Uterus (tissue), 4 donors: ENCODE results near the gene KCNQ4. TPM values are rescaled to one million over a fixed set of nuclear protein-coding genes. Genes with fewer than 3 reads are reported as not detected.

Experiments
- DNase-seq, 2 donors: peaks; one replicate each; pipeline ENCODE4 v3.0.0-alpha.2; 2019 to 2020
- H3K27ac ChIP-seq, 2 donors: fragments of 200-600 bp; sonication (generic); 1 replicate in 1 of 2; 2 replicates in 1 of 2; pipeline ENCODE4 v1.5.1; 2016 to 2018
- H3K27me3 ChIP-seq, 2 donors: fragments of 200-600 bp; sonication (generic); one replicate each; pipeline ENCODE4 v1.5.1; 2018 to 2019; ENCODE audit warnings: control low read depth in 1 of 2
- H3K36me3 ChIP-seq, 2 donors: fragments of 200-600 bp; sonication (generic); one replicate each; pipeline ENCODE4 v1.5.1; 2019; ENCODE audit warnings: control low read depth in 1 of 2
- H3K4me1 ChIP-seq, 2 donors: fragments of 200-600 bp; sonication (generic); one replicate each; pipeline ENCODE4 v1.5.1; 2018 to 2019; ENCODE audit warnings: control low read depth in 1 of 2
- H3K4me3 ChIP-seq, 2 donors: fragments of 200-600 bp; sonication (generic); 1 replicate in 1 of 2; 2 replicates in 1 of 2; pipeline ENCODE4 v1.5.1; 2018 to 2019; ENCODE audit warnings: mild to moderate bottlenecking in 1 of 2
- H3K9me3 ChIP-seq, 2 donors: fragments of 200-600 bp; sonication (generic); one replicate each; pipeline ENCODE4 v1.5.1; 2019; ENCODE audit warnings: control low read depth in 1 of 2
- CTCF ChIP-seq, 4 experiments: fragments of 200-600 bp in 2 of 4; fragments of 450-650 bp in 2 of 4; sonication (generic) in 2 of 4; IDR thresholded peaks; one replicate each; pipeline ENCODE4 v1.5.1; 2016 to 2019; ENCODE audit warnings: antibody characterized with exemption in 4 of 4, mild to moderate bottlenecking in 2 of 4, moderate library complexity in 1 of 4
- POLR2A ChIP-seq, 2 donors: fragments of 450-650 bp; IDR thresholded peaks; one replicate each; pipeline ENCODE4 v1.6.1; 2016; ENCODE audit warnings: antibody characterized with exemption in 2 of 2, mild to moderate bottlenecking in 1 of 2, moderate library complexity in 1 of 2
- intact Hi-C: fragments of 100-400 bp; cut with DNase I; formaldehyde crosslinking; loops from one replicate; pipeline ENCODE4 v1.15.1; 2023; ENCODE audit warnings: low total_unique reads
- total RNA-seq, 4 donors: library from RNA; depleted of rRNA in 3 of 4; stranded (reverse); fragments of >200 nt in 3 of 4; gene quantifications; one replicate each; pipeline versions ENCODE4 v1.1.0 to v1.2.4, GENCODE V29; 2014 to 2023
- donor health status: DM: yes; HTN: yes; CAD: no.

The KCNQ4 gene
- total RNA-seq, 4 donors from 2014 or later: 2.7 to 13.4 (median 7.4) TPM; not detected in 1

GRCh38 chr1:40840526-40841323 is 57.1 kb downstream of the KCNQ4 start:
- Histone ChIP-seq H3K9me3 (no peaks in the 10 kb centered on the region), H3K36me3 (no peaks in the 10 kb centered on the region), H3K4me3 (no peak overlapping the region), H3K4me1 (no peaks in the 10 kb centered on the region), H3K27ac (no peak overlapping the region), H3K27me3 (no peaks in the 10 kb centered on the region)
- DNase-seq: no peak
- TF ChIP-seq POLR2A (IDR thresholded peaks at IDR 0.05) (no peak), CTCF (IDR thresholded peaks at IDR 0.05) (no peak)
- intact Hi-C loops: loop anchor here (10.0 kb wide), 1 partner anchor 66 kb away; no protein-coding TSS in a partner anchor

- DNase-seq: no peak
- H3K4me1 ChIP-seq: no peaks in the 10 kb centered on the region
- no peaks in the 10 kb centered on the region for H3K27me3 ChIP-seq
- TF ChIP-seq CTCF (IDR thresholded peaks at IDR 0.05): no peak
- no peak for TF ChIP-seq POLR2A (IDR thresholded peaks at IDR 0.05)
- H3K36me3 ChIP-seq: no peaks in the 10 kb centered on the region
- intact Hi-C loops: loop anchor here (10.0 kb wide), 1 partner anchor 67 kb away; no protein-coding TSS in a partner anchor
- no peak overlapping the region for H3K27ac ChIP-seq
- H3K4me3 ChIP-seq: no peak overlapping the region
- H3K9me3 ChIP-seq: no peaks in the 10 kb centered on the region
Observed at GRCh38 chr1:40841602-40842001, 58.0 kb downstream of the KCNQ4 start.

- Histone ChIP-seq H3K4me1 (no peaks in the 10 kb centered on the region), H3K4me3 (no peak overlapping the region), H3K36me3 (no peaks in the 10 kb centered on the region), H3K27me3 (no peaks in the 10 kb centered on the region), H3K27ac (no peak overlapping the region), H3K9me3 (no peaks in the 10 kb centered on the region)
- intact Hi-C loops: loop anchor here (10.0 kb wide), 1 partner anchor 67 kb away; no protein-coding TSS in a partner anchor
- TF ChIP-seq CTCF (IDR thresholded peaks at IDR 0.05): no peak
- no peak for TF ChIP-seq POLR2A (IDR thresholded peaks at IDR 0.05)
- no peak for DNase-seq
Observed at GRCh38 chr1:40842207-40842606, 58.6 kb downstream of the KCNQ4 start.

GRCh38 chr1:40842691-40843090 is 59.1 kb downstream of the KCNQ4 start:
- Histone ChIP-seq H3K27me3 (no peaks in the 10 kb centered on the region), H3K4me1 (no peaks in the 10 kb centered on the region), H3K4me3 (no peak overlapping the region), H3K36me3 (no peaks in the 10 kb centered on the region), H3K9me3 (no peaks in the 10 kb centered on the region), H3K27ac (no peak overlapping the region)
- intact Hi-C loops: loop anchor here (10.0 kb wide), 1 partner anchor 68 kb away; no protein-coding TSS in a partner anchor
- no peak for TF ChIP-seq CTCF (IDR thresholded peaks at IDR 0.05)
- TF ChIP-seq POLR2A (IDR thresholded peaks at IDR 0.05): no peak
- DNase-seq: no peak

GRCh38 chr1:40844079-40844478 is 60.5 kb downstream of the KCNQ4 start:
- intact Hi-C loops: loop anchor here (10.0 kb wide), 1 partner anchor 69 kb away; no protein-coding TSS in a partner anchor
- TF ChIP-seq POLR2A (IDR thresholded peaks at IDR 0.05) (no peak), CTCF (IDR thresholded peaks at IDR 0.05) (no peak)
- no peaks in the 10 kb centered on the region for H3K4me1 ChIP-seq

More at GRCh38 chr1:40844079-40844478, 60.5 kb downstream of the KCNQ4 start:
- no peak for DNase-seq
- no peak overlapping the region for H3K27ac ChIP-seq
- H3K27me3 ChIP-seq: no peaks in the 10 kb centered on the region
- no peaks in the 10 kb centered on the region for H3K36me3 ChIP-seq
- no peak overlapping the region for H3K4me3 ChIP-seq
- no peaks in the 10 kb centered on the region for H3K9me3 ChIP-seq
